ENCODE results near the gene RPTN.
"Not testable (repeated sequence)": the region's sequence is repeated elsewhere in the genome, so short reads cannot be mapped to it uniquely, and the experiment has no call there.

RPTN gene

GRCh38 chr1:152165286-152166077 lies 6.5 kb upstream of the RPTN start:
- no peak for DNase-seq

DNA sequence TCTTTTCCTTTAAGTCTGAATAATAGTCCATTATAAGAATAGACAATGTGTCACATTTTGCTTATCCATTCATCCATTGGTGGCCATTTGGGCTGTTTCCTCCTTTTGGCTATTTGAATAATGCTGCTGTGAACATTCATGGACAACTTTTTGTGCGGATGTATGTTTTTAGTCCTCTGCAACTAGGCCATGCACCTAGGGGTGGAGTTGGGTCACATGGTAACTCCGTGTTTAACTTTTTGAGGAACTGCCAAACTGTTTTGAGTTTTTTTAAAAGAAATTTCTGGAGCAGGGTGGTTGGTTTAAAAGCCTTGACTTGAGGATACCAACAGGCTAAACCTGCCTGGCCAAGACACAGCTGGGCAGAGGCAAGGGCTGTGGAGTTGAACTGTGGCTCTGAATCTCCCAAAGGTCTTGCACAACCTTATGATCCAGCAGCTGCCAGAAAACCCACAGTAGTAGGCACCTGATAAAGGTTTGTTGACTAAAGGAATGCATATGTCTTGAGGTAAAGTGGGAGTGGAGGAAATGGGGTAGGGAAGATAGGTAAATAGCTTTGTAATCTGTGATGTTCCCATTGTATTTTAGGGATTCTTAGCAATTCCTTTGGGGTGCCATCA lies 5.6 kb upstream of the RPTN start:
- DNase-seq = no peak

DNA sequence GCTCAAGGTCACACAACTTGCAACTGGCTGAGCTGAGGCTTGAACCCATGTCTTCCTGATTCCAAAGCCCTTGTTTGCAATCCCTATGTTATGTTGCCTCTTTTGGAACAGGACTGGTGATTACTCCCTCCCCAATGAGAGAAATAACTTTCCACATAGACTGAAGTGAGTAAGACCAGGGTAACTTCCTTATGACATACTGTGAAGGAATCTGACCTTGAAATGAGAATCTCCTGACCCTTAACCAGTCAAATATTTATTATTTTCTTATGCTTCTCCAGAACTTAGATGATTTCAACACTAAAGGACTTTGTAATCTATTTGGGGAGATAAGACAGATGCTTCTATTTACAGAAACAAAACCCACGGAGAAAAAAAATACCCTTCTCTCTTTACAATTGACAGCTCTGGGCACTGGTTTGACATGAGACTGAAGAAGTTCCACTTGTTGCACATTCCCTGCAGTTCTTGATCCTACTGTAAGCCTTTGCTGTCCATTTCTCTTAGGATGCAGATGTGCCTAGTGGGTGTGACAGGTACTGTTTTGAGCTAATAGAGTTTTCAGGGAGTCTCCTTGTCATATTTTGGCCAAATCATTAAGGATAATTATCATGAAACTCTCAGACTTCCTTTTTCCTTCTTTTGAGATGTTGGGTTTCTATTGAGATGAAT lies 3.9 kb upstream of the RPTN start:
- no peak for DNase-seq

GRCh38 chr1:152160576-152160975 lies 1.5 kb upstream of the RPTN start:
- DNase-seq = no peak

DNA sequence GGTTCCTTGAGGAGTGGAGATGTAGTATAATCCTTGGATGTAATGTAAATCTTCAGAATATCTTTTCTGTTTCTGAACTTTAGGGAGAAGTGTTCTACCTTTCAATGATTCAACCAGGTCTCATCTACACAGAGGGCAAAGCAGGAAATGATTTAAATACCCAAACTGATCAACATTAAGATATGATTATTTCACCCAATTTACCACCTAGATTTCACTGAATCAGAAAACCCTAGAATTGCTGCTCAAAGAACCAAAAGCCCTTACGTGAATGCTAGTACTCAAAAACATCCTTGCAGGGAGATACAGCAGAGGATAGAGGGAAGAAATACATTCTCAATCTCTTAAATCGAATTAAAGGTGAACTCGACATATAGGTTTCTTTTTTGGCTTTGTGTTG lies 5.0 kb downstream of the RPTN start:
- DNase-seq = no peak

GRCh38 chr1:152151646-152152045 lies 7.4 kb downstream of the RPTN start:
- no peak for DNase-seq

GRCh38 chr1:152148981-152149380 lies 10.0 kb downstream of the RPTN start:
- DNase-seq = no peak

- no peak for DNase-seq
Observed at GRCh38 chr1:152148051-152148450, 11.0 kb downstream of the RPTN start.

DNA sequence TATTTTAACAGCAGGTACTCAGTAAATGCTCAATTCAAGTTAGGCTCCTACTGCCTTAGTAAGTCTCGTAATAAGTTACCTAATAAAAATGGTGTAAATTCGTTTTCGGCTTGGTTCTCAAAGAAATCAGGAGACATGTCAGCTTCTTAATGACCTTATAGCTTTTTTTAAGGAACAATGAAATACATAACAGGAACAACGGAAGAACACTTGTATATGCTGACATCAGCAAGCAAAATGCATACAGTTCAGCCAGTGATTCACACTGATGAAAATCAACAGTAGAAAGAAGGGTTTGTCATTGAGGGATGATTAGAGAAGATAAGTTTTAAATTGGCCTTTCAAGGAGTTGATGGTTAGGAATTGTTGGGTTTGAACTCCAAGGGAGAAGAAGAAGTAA lies 13.3 kb downstream of the RPTN start:
- DNase-seq = no peak

GRCh38 chr1:152144674-152145183 lies 14.3 kb downstream of the RPTN start:
- DNase-seq = not testable (repeated sequence)

- no peak for DNase-seq
Observed at GRCh38 chr1:152143150-152143887, 15.7 kb downstream of the RPTN start.

DNA sequence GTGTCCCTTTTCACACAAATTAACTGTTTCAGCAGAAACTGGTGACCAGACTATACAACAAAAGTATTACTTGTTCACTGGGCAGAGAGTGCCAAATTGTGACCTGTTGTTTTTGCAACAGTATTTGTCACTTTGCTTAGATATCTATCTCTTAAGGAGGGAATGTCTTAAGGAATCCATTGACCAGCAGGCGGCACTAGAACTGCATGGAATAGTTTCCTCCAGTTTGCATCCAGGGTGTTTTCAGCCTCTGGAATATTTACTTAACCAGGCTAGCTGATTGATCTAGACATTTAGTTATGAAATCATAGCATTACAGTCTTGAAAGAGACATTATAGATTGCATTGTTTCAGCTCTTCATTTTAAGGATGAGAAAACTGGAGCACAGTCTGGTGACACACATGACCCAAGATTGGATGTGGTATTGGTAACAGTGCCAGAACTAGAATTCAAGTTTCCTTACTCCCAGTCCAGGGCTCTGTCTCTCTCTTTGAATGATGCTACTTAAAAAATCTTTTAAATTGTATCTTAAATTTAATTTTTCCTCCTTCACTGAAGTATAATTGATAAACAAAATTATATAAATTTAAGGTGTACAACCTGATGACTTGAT lies 16.9 kb downstream of the RPTN start:
- no peak for DNase-seq

DNA sequence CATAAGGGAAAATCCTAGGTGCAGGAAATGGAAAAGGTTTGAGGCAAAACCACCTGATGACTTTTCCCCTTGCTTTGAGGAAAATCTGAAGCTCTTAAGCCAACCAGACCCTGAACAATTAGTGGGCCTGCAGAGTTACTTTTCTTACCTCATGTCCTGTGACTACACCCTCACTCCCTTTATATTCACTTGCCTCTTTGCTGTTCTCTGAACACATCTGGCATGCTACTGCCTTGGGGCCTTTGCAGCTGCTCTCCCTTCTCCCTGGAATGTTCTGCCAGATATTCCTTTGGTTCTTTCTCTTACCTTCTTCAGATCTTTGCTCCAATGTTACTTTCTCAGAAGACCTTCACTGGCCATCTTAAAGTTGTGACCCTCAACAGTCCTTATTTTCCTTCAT lies 21.8 kb downstream of the RPTN start:
- DNase-seq = no peak

DNA sequence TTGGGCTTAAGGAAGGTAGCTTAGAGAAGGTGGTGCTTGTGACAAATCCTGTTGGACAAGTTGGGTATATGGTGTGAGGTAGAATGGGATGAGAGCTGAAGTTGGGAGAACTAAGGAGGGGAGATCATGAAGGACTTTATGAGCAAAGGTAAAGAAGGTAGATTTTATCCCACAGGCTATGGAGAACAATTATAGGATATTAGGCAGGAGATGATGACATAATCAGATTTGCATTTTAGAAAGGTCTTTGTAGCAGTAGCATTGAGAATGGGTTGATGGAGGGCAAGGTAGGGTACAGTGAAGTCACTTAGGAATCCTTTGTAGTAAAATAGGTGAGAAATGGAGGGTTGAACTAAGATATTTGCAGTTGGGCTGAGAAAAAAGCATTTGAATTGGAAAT lies 28.8 kb downstream of the RPTN start:
- no peak for DNase-seq

DNA sequence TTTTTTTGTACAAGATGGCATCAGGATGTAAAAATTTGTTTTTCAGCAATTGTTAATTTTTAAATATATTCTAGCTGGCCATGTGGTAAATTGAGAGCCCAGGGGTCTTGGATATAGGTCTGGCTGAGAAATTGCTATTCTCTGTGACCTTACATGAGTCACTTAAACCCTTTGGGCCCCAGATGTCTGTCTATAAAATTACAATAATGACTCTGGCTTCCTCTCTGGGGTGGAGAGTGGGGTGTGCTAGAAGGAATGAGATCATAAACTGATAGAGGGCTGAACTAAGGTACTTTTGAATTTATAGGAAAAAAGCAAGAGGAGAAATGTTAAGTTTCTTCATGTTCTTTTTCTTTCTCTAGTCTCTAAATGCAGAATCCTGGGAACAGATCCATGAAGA lies 31.4 kb downstream of the RPTN start:
- DNase-seq = no peak

DNA sequence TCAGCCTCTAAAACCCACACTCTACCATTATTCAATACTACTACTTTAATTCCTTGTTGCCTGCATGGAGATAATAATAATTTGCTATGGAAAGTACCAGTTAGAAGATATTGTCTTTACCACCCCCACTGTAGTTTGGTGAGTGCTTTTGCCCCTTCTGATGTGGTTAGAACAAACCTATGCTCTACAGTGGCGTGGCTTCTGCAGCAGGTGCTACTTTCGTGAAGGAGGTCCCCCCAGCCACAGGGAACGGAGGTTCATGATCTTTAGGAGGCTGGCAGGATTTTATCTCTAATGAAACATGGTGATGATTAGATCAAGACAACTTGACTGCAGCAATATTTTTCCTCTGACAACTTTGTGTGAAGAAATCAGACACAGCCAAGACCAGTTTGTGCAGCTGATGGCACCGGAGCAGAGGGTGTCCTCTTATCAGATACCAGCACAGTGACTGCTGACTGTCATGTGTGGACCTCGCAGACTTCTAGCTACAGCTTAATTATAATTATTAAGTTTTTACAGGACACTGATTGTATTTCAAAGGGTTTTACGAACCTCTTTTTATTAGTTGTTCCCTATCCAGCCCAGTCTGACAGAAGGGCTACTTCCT lies 33.1 kb downstream of the RPTN start:
- no peak for DNase-seq

- DNase-seq = no peak
Observed at GRCh38 chr1:152118915-152119314, 40.1 kb downstream of the RPTN start.

GRCh38 chr1:152115344-152115743 lies 43.7 kb downstream of the RPTN start, which contains the start of gene TCHH:
Gene TCHH, minus strand, starts transcription at chr1:152115444. Its CDS starts 1,364 bp downstream, at chr1:152114080.
- no peak for DNase-seq

DNA sequence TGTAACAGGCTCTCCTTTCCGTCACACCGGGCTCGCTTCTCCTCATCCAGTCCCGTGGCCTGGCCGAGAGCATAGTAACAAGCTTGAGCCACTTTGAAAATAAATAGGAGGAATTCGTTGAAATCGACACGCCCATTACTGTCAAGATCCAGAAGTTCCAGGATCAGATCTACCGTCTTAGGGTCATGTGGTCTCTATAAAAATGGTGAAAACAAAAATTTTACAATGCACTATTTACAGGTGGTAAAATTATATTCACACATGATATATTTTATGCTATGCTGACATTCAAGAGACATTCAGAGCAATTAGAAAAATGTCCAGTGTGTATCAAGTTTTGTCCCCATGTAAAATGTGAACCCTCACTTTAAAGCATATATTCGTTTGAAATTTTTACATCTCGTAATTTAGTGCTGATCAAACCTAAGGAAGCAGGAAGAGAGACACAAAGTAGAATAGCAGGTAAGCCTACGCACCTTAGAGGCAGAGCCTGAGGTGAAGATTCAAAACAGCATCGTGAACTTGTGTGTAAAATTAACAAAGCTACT lies 46.1 kb downstream of the RPTN start:
- DNase-seq = no peak

DNA sequence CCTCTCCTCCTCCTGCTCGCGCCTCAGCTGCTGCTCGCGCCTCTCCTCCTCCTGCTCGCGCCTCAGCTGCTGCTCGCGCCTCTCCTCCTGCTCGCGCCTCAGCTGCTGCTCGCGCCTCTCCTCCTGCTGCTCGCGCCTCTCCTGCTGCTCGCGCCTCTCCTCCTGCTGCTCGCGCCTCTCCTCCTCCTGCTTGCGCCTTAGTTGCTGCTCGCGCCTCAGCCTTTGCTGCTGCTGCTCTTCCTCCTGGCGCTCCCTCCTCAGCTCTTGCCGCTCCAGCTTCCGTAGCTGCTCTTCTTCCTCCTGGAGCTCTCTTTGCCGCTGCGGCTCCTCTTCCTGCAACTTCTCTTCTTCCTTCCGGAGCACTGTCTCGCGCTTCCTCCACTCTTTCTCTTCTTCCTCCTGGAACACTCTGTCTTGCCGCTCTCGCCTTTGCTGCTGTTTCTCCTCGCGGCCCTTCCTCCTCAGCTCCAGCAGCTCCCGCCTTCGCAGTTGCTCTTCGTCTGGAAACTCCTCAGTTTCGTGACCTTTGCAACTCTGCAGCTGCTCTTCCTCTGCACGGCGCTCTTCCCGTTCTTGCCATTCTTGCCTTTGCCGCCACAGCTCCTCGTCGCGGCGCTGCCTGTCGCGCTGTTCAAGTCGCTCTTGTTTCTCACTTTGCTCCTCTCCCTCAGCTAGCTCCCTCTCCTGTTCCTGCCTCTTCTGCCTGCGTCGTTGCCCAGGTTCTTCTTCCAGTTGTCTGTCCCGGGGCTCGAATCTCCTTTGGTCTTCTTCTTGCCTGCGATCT lies 46.7 kb downstream of the RPTN start:
- DNase-seq = no peak

GRCh38 chr1:152111515-152111968 lies 47.5 kb downstream of the RPTN start:
- no peak for DNase-seq
